ENCODE data around the gene P4HA2.
"Not testable (repeated sequence)": the region's sequence is repeated elsewhere in the genome, so short reads cannot be mapped to it uniquely, and the experiment has no call there.

The P4HA2 gene

GRCh38 chr5:132182359-132183040, 45.2 kb downstream of the P4HA2 start:
- intact Hi-C loops (cut with DNase I), result no loop called here
- no peak for DNase-seq

GRCh38 chr5:132181011-132181629, 46.5 kb downstream of the P4HA2 start:
- intact Hi-C loops (cut with DNase I), result no loop called here

GRCh38 chr5:132180134-132180745, 47.4 kb downstream of the P4HA2 start:
- intact Hi-C loops (cut with DNase I), result no loop called here

More at GRCh38 chr5:132181011-132181629, 46.5 kb downstream of the P4HA2 start:
- DNase-seq, result no peak

GRCh38 chr5:132179405-132179804, 48.2 kb downstream of the P4HA2 start:
- no peak for DNase-seq
- intact Hi-C loops (cut with DNase I), result no loop called here

More at GRCh38 chr5:132180134-132180745, 47.4 kb downstream of the P4HA2 start:
- DNase-seq, result peak in 8 of 42 donors; percentile 4 to 51 (median 22)

- intact Hi-C loops (cut with DNase I), result no loop called here
- DNase-seq, result no peak
Measured at GRCh38 chr5:132177691-132178149, 49.9 kb downstream of the P4HA2 start.

GRCh38 chr5:132176987-132177386, 50.7 kb downstream of the P4HA2 start:
- intact Hi-C loops (cut with DNase I), result no loop called here
- no peak for DNase-seq

- DNase-seq, result no peak
- intact Hi-C loops (cut with DNase I), result no loop called here
Measured at GRCh38 chr5:132176521-132176945, 51.1 kb downstream of the P4HA2 start.

- no peak for DNase-seq
- intact Hi-C loops (cut with DNase I), result no loop called here
Measured at GRCh38 chr5:132162945-132163344, 64.7 kb downstream of the P4HA2 start.

GRCh38 chr5:132161574-132162326, 65.9 kb downstream of the P4HA2 start:
- DNase-seq; intact Hi-C loops (cut with DNase I): not testable (repeated sequence)

- no peak for DNase-seq
- intact Hi-C loops (cut with DNase I), result no loop called here
Measured at GRCh38 chr5:132156413-132156812, 71.2 kb downstream of the P4HA2 start.

- intact Hi-C loops (cut with DNase I), result no loop called here
- no peak for DNase-seq
Measured at GRCh38 chr5:132150565-132150964, 77.1 kb downstream of the P4HA2 start.

- DNase-seq, result no peak
- intact Hi-C loops (cut with DNase I), result no loop called here
Measured at GRCh38 chr5:132147663-132148062, 80.0 kb downstream of the P4HA2 start.

GRCh38 chr5:132145326-132145725, 82.3 kb downstream of the P4HA2 start:
- intact Hi-C loops (cut with DNase I), result not testable (repeated sequence)

GRCh38 chr5:132143148-132143547, 84.5 kb downstream of the P4HA2 start:
- intact Hi-C loops (cut with DNase I), result no loop called here
- no peak for DNase-seq

More at GRCh38 chr5:132145326-132145725, 82.3 kb downstream of the P4HA2 start:
- DNase-seq, result not testable (repeated sequence)

GRCh38 chr5:132142459-132142858, 85.2 kb downstream of the P4HA2 start:
- DNase-seq, result no peak

More at GRCh38 chr5:132142459-132142858, 85.2 kb downstream of the P4HA2 start:
- intact Hi-C loops (cut with DNase I), result no loop called here
